Brain pericyte (primary cell): ENCODE results near the gene DPP7.

Experiments
- DNase-seq: peaks from one replicate; pipeline ENCODE4 v3.0.0-alpha.2; 2012; ENCODE audit warnings: low read depth, low spot score

The DPP7 gene

GRCh38 chr9:137114613-137115393 lies at the start of gene DPP7:
TSS of gene DPP7 (minus strand) at chr9:137114733. CDS start at chr9:137114713, 20 bp downstream.
- DNase-seq: no peak

DNA sequence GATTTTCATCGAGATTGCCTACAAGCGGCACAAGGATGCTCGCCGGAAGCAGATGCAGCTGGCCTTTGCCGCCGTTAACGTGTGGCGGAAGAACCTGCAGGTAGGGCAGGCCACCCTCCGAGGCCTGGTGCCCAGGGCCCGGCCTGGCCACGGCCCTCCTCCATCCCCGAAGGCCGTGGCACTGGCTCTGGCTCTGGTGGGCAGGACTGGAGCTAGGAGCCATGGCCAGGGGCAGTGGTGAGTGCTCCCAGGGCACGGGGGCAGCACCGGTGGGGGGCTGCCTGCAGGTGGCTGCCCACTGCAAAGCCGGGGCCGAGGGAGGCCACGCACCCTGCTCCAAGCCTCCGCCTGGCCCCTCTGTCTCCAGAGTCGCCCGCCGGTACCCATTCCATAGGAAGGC lies 49.3 kb upstream of the DPP7 start:
- DNase-seq: no peak

DNA sequence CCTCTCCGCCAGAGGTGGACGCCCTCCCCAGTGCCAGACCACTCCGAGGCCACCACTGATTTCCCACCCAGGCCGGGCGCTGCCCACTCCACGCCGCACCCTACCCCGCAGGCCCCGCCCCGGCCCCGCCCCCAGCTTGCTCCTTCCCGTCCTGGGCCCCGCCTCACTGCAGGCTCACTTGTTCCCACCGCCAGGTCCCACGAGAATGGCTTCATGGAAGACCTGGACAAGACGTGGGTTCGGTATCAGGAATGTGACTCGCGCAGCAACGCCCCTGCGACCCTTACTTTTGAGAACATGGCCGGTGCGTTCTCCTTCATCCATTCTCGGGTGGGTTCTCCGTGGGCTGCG lies 48.8 kb upstream of the DPP7 start:
- no peak for DNase-seq

DNA sequence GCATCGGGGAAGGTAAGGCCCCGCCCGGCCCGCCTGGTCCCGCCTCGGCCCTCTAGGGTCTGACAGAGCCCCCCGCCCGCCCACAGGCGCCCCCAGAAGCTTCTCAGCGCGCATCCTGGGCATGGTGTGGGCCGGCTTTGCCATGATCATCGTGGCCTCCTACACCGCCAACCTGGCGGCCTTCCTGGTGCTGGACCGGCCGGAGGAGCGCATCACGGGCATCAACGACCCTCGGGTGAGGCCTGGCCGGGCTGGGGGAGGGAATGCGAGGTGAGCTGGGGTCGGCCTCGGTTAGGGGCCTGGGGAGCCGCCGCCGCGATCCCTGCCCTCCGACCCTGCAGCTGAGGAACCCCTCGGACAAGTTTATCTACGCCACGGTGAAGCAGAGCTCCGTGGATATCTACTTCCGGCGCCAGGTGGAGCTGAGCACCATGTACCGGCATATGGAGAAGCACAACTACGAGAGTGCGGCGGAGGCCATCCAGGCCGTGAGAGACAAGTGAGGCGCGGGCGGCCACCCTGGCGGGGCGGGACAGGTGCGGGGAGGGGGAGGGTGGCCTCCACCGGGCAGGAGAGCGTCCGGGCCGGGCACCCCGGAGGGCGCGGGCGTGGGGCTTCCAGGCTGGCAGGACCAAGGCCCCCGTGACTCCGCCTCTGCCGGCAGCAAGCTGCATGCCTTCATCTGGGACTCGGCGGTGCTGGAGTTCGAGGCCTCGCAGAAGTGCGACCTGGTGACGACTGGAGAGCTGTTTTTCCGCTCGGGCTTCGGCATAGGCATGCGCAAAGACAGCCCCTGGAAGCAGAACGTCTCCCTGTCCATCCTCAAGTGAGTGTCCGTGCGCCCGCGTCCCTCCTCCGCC lies 48.2 kb upstream of the DPP7 start:
- DNase-seq: no peak

DNA sequence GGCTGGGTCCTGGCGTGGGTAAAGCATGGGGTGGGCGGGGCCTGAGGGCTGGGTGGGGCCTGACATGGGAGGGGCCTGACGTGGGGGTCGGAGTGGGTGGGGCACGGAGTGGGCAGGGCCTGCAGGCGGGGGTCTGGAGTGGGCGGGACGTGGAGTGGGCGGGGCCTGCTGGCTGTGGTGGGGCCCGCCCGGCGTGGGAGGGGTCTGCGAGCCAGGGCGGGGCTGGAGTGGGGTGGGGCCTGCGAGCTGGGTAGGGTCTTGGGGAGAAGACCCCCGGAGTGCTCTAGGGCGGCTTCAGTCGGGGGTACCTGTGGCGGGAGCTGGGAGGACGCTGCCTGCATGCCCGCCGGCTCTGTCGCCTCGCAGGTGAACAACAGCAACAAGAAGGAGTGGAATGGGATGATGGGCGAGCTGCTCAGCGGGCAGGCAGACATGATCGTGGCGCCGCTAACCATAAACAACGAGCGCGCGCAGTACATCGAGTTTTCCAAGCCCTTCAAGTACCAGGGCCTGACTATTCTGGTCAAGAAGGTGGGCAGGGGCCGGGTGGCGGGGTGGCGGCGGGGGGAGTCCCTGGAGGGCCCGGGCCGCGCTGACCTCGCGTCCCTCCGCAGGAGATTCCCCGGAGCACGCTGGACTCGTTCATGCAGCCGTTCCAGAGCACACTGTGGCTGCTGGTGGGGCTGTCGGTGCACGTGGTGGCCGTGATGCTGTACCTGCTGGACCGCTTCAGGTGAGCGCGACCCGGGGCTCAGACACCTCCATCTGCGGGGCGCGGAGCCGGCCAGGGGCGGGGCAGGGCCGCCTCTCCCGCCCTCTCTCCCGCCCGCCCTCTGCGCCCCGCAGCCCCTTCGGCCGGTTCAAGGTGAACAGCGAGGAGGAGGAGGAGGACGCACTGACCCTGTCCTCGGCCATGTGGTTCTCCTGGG lies 47.3 kb upstream of the DPP7 start:
- DNase-seq: no peak

DNA sequence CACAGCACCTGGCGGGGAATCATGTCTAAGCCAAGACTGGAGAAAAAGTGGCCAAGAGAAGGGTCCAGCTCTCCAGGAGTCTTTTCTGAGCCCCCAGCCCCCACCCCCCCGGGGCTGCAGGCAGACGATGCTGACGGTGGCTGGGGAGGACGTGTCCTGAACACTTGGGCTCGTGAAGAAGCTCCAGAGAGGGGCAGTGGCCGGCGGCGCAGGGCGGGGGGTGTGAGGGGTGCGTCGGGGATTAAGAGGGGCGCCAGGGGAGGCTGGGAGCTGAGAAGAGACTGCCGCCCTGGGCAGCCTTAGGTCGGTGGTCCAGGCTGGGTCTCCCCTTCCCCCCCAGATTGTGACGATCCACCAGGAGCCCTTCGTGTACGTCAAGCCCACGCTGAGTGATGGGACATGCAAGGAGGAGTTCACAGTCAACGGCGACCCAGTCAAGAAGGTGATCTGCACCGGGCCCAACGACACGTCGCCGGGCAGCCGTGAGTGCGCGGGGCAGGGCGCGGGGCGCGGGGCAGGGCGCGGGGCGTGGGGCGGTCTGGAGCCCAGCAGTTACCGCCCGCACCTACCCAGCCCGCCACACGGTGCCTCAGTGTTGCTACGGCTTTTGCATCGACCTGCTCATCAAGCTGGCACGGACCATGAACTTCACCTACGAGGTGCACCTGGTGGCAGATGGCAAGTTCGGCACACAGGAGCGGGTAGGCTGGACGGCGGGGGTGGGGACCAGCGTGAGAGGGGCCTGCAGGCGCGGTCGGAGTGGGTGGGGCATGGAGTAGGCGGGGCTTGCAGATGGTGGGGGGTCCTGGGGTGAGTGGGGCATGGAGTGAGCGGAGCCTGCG lies 46.4 kb upstream of the DPP7 start:
- DNase-seq: no peak

DNA sequence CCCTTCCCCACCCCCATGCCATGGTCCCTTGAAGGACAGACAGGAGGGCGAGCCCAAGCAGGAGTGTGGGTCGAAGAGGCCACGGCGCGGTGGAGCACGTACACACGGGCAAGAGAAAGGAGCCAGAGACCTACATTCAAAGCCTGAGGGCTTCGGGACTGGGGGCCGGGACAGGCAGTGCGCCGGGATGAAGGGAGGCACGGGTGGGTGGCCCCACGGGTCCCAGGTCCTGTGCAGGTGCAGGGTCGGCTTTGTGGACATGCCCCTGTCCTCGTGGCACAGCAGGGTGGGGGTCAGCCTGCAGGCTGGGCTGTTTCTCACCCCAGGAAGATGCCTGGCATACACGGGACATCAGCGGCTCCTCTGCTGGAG lies 45.5 kb upstream of the DPP7 start:
- DNase-seq: no peak

GRCh38 chr9:137159105-137160053 lies 44.8 kb upstream of the DPP7 start:
- DNase-seq: no peak

DNA sequence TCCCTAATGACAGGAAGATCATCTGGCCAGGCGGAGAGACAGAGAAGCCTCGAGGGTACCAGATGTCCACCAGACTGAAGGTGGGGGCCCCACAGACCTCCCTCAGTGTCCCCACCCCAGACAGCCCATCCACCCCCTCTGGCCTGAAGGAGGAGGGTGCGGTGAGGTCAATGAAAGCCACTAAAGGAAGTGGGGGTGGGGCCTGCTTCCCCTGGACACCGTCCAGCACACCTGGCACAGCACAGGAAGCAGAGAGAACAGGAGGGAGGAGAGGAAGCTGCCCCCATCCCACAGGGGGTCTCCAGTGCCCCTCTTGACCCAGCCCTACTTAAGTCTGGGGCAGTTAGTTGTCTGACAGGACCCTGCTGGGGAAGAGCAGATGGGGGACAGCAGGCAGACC lies 44.1 kb upstream of the DPP7 start:
- no peak for DNase-seq

GRCh38 chr9:137157618-137158415 lies 43.3 kb upstream of the DPP7 start:
- no peak for DNase-seq

- DNase-seq: no peak
These were observed 42.2 kb upstream of the DPP7 start for GRCh38 chr9:137156567-137157375.

- DNase-seq: no peak
These were observed 38.4 kb upstream of the DPP7 start for GRCh38 chr9:137152844-137153405.

- DNase-seq: no peak
These were observed 36.3 kb upstream of the DPP7 start for GRCh38 chr9:137150617-137151457.

DNA sequence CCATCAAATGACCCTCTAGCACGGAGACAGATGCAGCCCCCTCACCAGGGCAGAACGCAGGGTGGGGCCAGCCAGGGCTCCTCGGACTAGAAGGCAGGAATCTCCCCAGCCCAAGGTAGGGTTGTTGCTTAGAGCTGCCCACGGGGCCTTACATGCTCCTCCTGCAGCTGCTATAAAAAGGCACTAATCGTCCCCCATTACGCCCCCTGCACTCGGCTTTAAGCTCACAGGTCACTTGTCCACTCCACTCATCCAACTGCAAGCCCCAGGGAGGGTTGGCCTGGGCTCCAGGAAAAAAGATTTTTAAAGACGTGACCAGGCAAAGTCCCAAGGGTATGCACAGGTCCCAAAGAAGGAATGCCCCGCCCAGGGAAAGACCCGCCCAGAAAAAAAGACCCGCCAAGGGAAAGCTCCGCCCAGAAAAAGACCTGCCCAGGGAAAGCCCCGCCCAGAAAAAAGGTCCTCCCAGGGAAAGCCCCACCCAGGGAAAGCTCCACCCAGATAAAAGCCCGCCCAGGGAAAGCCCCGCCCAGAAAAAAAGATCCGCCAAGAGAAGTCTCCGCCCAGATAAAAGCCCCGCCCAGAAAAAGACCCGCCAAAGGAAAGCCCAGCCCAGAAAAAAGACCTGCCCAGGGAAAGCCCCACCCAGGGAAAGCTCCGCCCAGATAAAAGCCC lies 35.5 kb upstream of the DPP7 start:
- no peak for DNase-seq

DNA sequence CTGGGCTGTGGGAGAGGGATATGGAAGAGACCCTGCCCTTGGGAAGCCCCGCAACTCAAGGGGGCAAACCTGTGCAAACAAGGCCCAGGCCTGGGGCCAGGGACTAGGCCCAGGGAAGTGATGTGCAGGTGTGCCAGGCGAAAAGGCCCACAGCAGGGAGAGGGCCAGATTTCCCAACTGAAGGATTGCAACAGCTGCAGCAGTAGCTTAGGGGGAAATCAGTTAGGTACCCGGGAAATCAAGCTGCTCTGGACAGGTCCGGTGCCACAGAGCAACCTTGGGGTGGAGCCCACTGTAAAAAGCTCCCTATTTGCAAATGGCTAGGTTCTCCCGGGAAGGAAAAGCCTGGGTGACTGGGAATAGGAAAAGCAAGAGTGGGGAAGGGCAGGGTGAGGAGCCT lies 34.8 kb upstream of the DPP7 start:
- DNase-seq: no peak

- DNase-seq: no peak
These were observed 34.1 kb upstream of the DPP7 start for GRCh38 chr9:137148661-137149060.
